HEK293 (cell line): ENCODE measurements around the gene ZNF367.

Experiments used
- CTCF ChIA-PET: fragments of 350-600 bp; formaldehyde crosslinking; extraction: SDS; loops from one replicate; lab custom pipeline; 2021; ENCODE audit warnings: antibody characterized with exemption; lab: Yijun Ruan, JAX
- POLR2A ChIA-PET: fragments of 300-600 bp; formaldehyde crosslinking; extraction: SDS; loops from one replicate; lab custom pipeline; 2020; ENCODE audit warnings: antibody characterized with exemption, inconsistent platforms; lab: Yijun Ruan, JAX
- H3K27ac ChIP-seq: fragments of 200-500 bp; sonication (Bioruptor generic); 2 replicates; pipeline ENCODE4 v1.5.1; 2014; ENCODE audit warnings: low read depth, low read length, control low read depth, inconsistent platforms; ENCODE audit errors: extremely low read depth
- H3K36me3 ChIP-seq, 2 experiments: fragments of 200-500 bp in 1 of 2; sonication (Bioruptor generic) in 1 of 2; 1 replicate in 1 of 2; 2 replicates in 1 of 2; pipeline ENCODE4 v1.5.1; 2014 to 2017; ENCODE audit warnings: inconsistent platforms in 2 of 2, low read length in 2 of 2; ENCODE audit not compliant: control insufficient read depth in 2 of 2, insufficient read depth in 1 of 2
- H3K4me1 ChIP-seq: fragments of 200-500 bp; sonication (Bioruptor generic); 2 replicates; pipeline ENCODE4 v1.5.1; 2014; ENCODE audit warnings: mild to moderate bottlenecking, low read length, inconsistent platforms; ENCODE audit not compliant: control insufficient read depth, insufficient read depth
- H3K4me3 ChIP-seq: 2 replicates; pipeline ENCODE4 v1.5.1; 2011; ENCODE audit warnings: low read depth, mild to moderate bottlenecking, control low read depth, low read length, moderate library complexity
- H3K9me3 ChIP-seq: fragments of 200-500 bp; sonication (Bioruptor generic); 2 replicates; pipeline ENCODE4 v1.5.1; 2014; ENCODE audit warnings: low read depth, low read length, inconsistent platforms; ENCODE audit not compliant: control insufficient read depth, insufficient read depth
- KLF1 ChIP-seq: fragments of 450-650 bp; formaldehyde crosslinking; IDR thresholded peaks from 2 replicates; pipeline ENCODE4 v1.5.1; 2016; ENCODE audit warnings: missing biosample characterization, missing genetic modification characterization
- MEIS1 ChIP-seq: sonication (generic); formaldehyde crosslinking; IDR thresholded peaks from 2 replicates; pipeline ENCODE4 v1.8.1; 2022; ENCODE audit warnings: missing genetic modification reagents, mild to moderate bottlenecking, borderline replicate concordance
- MYNN ChIP-seq: fragments of 450-650 bp; formaldehyde crosslinking; IDR thresholded peaks from 2 replicates; pipeline ENCODE4 v1.5.1; 2016; ENCODE audit warnings: missing biosample characterization, missing genetic modification characterization, borderline replicate concordance
- SP3 ChIP-seq: fragments of 450-650 bp; formaldehyde crosslinking; IDR thresholded peaks from 2 replicates; pipeline ENCODE4 v1.5.1; 2016; ENCODE audit warnings: missing biosample characterization, missing genetic modification characterization
- TRIM28 ChIP-seq: IDR thresholded peaks from 2 replicates; pipeline ENCODE4 v1.6.1; 2011; ENCODE audit warnings: low read length, control low read depth, borderline replicate concordance
- YY1 ChIP-seq: fragments of 450-650 bp; formaldehyde crosslinking; IDR thresholded peaks from 2 replicates; pipeline ENCODE4 v1.5.1; 2018; ENCODE audit warnings: missing biosample characterization, missing genetic modification characterization
- ZBTB20 ChIP-seq: fragments of 450-650 bp; formaldehyde crosslinking; IDR thresholded peaks from 2 replicates; pipeline ENCODE4 v1.5.1; 2016; ENCODE audit warnings: missing biosample characterization, missing genetic modification characterization
- ZBTB21 ChIP-seq: fragments of 450-650 bp; formaldehyde crosslinking; IDR thresholded peaks from 2 replicates; pipeline ENCODE4 v1.5.1; 2017; ENCODE audit warnings: missing biosample characterization, missing genetic modification characterization
- ZBTB7A ChIP-seq: fragments of 450-650 bp; formaldehyde crosslinking; IDR thresholded peaks from 2 replicates; pipeline ENCODE4 v1.5.1; 2016; ENCODE audit warnings: low read depth, missing biosample characterization, missing genetic modification characterization
- ZFP3 ChIP-seq: fragments of 450-650 bp; formaldehyde crosslinking; IDR thresholded peaks from 2 replicates; pipeline ENCODE4 v1.5.1; 2016; ENCODE audit warnings: low read depth, missing biosample characterization, missing genetic modification characterization
- ZFP69B ChIP-seq: fragments of 450-650 bp; formaldehyde crosslinking; IDR thresholded peaks from 2 replicates; pipeline ENCODE4 v1.5.1; 2016; ENCODE audit warnings: missing biosample characterization, missing genetic modification characterization
- ZNF140 ChIP-seq: fragments of 450-650 bp; formaldehyde crosslinking; IDR thresholded peaks from 2 replicates; pipeline ENCODE4 v1.5.1; 2016; ENCODE audit warnings: missing biosample characterization, missing genetic modification characterization
- ZNF169 ChIP-seq: fragments of 450-650 bp; formaldehyde crosslinking; IDR thresholded peaks from 2 replicates; pipeline ENCODE4 v1.5.1; 2016; ENCODE audit warnings: missing biosample characterization, missing genetic modification characterization
- ZNF184 ChIP-seq: fragments of 450-650 bp; IDR thresholded peaks from 2 replicates; pipeline ENCODE4 v1.5.1; 2018; ENCODE audit warnings: missing biosample characterization, mild to moderate bottlenecking, missing genetic modification characterization
- ZNF223 ChIP-seq: fragments of 450-650 bp; formaldehyde crosslinking; IDR thresholded peaks from 2 replicates; pipeline ENCODE4 v1.5.1; 2016; ENCODE audit warnings: missing biosample characterization, missing genetic modification characterization
- ZNF335 ChIP-seq: fragments of 450-650 bp; formaldehyde crosslinking; conservative IDR thresholded peaks from 2 replicates; pipeline ENCODE4 v1.5.1; 2016; ENCODE audit warnings: missing biosample characterization, missing genetic modification characterization
- ZNF341 ChIP-seq: fragments of 450-650 bp; formaldehyde crosslinking; IDR thresholded peaks from 2 replicates; pipeline ENCODE4; 2016; ENCODE audit warnings: low read depth, missing biosample characterization, missing genetic modification characterization
- ZNF404 ChIP-seq: fragments of 450-650 bp; formaldehyde crosslinking; IDR thresholded peaks from 2 replicates; pipeline ENCODE4 v1.5.1; 2017; ENCODE audit warnings: missing biosample characterization, missing genetic modification characterization
- ZNF596 ChIP-seq: fragments of 450-650 bp; IDR thresholded peaks from 2 replicates; pipeline ENCODE4 v1.5.0; 2018; ENCODE audit warnings: missing biosample characterization, mild to moderate bottlenecking, missing genetic modification characterization, moderate library complexity
- ZNF610 ChIP-seq: fragments of 450-650 bp; formaldehyde crosslinking; IDR thresholded peaks from 2 replicates; pipeline ENCODE4 v1.5.1; 2016; ENCODE audit warnings: missing biosample characterization, missing genetic modification characterization, borderline replicate concordance
- ZNF629 ChIP-seq: fragments of 450-650 bp; formaldehyde crosslinking; IDR thresholded peaks from 2 replicates; pipeline ENCODE4 v1.5.1; 2017; ENCODE audit warnings: missing biosample characterization, missing genetic modification characterization
- ZNF660 ChIP-seq: fragments of 450-650 bp; IDR thresholded peaks from 2 replicates; pipeline ENCODE4 v1.5.1; 2018; ENCODE audit warnings: missing biosample characterization, mild to moderate bottlenecking, missing genetic modification characterization
- ZNF677 ChIP-seq: fragments of 450-650 bp; IDR thresholded peaks from 2 replicates; pipeline ENCODE4 v1.5.0; 2018; ENCODE audit warnings: missing biosample characterization, mild to moderate bottlenecking, missing genetic modification characterization, moderate library complexity
- ZSCAN23 ChIP-seq: fragments of 450-650 bp; formaldehyde crosslinking; IDR thresholded peaks from 2 replicates; pipeline ENCODE4 v1.5.1; 2016; ENCODE audit warnings: missing biosample characterization, missing genetic modification characterization
- TF ChIP-seq, protein P1 (sequence below): fragments of 450-650 bp; formaldehyde crosslinking; IDR thresholded peaks from 2 replicates; pipeline ENCODE4 v1.5.1; 2016; ENCODE audit warnings: missing biosample characterization, missing genetic modification characterization, borderline replicate concordance
- TF ChIP-seq, protein P2 (sequence below): sonication (generic); formaldehyde crosslinking; IDR thresholded peaks from 2 replicates; pipeline ENCODE4 v1.8.1; 2022; ENCODE audit warnings: mild to moderate bottlenecking, moderate library complexity, missing genetic modification reagents
- TF ChIP-seq, protein P3 (sequence below): fragments of 450-650 bp; formaldehyde crosslinking; IDR thresholded peaks from 2 replicates; pipeline ENCODE4 v1.5.1; 2016; ENCODE audit warnings: missing biosample characterization, missing genetic modification characterization

Gene ZNF367

DNA sequence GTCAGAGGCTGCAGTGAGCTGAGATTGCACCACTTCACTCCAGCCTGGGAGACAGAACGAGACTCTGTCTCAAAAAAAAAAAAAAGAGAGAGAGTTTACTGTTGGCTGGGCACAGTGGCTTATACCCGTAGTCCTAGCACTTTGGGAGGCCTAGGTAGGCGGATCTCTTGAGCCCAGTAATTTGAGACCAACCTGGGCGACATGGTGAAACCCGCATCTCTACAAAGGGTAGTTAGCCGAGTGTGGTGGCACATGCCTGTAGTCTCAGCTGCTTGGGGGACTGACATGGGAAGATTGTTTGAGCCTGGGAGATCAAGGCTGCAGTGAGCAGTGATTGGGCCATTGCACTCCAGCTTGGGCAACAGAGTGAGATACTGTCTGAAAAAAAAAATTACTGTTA lies 44.4 kb upstream of the ZNF367 start:
- H3K9me3 ChIP-seq, result no peaks in the 10 kb centered on the region
- H3K4me1 ChIP-seq, result 0 out of 2 replicates have a peak, but pooled peaks cover 4% of the 10 kb centered on the region
- H3K27ac ChIP-seq, result no peak overlapping the region
- peaks cover 0 to 23% of the 10 kb centered on the region in 2 experiments for H3K36me3 ChIP-seq
- H3K4me3 ChIP-seq, result no peak overlapping the region
- POLR2A ChIA-PET, result no interaction called here
- TF ChIP-seq ZNF335 (tag by site-specific recombination), result no peak
- no peak for TF ChIP-seq ZNF140 (tag by site-specific recombination)
- no peak for TF ChIP-seq ZNF660
- TF ChIP-seq, protein P1, sequence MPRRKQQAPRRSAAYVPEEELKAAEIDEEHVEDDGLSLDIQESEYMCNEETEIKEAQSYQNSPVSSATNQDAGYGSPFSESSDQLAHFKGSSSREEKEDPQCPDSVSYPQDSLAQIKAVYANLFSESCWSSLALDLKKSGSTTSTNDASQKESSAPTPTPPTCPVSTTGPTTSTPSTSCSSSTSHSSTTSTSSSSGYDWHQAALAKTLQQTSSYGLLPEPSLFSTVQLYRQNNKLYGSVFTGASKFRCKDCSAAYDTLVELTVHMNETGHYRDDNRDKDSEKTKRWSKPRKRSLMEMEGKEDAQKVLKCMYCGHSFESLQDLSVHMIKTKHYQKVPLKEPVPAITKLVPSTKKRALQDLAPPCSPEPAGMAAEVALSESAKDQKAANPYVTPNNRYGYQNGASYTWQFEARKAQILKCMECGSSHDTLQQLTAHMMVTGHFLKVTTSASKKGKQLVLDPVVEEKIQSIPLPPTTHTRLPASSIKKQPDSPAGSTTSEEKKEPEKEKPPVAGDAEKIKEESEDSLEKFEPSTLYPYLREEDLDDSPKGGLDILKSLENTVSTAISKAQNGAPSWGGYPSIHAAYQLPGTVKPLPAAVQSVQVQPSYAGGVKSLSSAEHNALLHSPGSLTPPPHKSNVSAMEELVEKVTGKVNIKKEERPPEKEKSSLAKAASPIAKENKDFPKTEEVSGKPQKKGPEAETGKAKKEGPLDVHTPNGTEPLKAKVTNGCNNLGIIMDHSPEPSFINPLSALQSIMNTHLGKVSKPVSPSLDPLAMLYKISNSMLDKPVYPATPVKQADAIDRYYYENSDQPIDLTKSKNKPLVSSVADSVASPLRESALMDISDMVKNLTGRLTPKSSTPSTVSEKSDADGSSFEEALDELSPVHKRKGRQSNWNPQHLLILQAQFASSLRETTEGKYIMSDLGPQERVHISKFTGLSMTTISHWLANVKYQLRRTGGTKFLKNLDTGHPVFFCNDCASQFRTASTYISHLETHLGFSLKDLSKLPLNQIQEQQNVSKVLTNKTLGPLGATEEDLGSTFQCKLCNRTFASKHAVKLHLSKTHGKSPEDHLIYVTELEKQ (tag by site-specific recombination), result no peak
- no peak for TF ChIP-seq ZBTB7A (tag by site-specific recombination)
- no peak for TF ChIP-seq SP3
- no peak for TF ChIP-seq ZNF629 (tag by site-specific recombination)
- no peak for TF ChIP-seq MYNN (tag by site-specific recombination)
- no peak for TF ChIP-seq ZSCAN23 (tag by site-specific recombination)
- no peak for TF ChIP-seq ZNF223 (tag by site-specific recombination)
- TF ChIP-seq YY1 (tag by site-specific recombination), result no peak
- TF ChIP-seq ZBTB21 (tag by site-specific recombination), result no peak
- no peak for TF ChIP-seq ZNF596 (tag by site-specific recombination)
- TF ChIP-seq ZNF404 (tag by site-specific recombination), result no peak
- no peak for TF ChIP-seq ZNF610 (tag by site-specific recombination)
- no peak for TF ChIP-seq ZNF169
- TF ChIP-seq, all 188 proteins: peak for 0
- CTCF ChIA-PET, result no interaction called here

DNA sequence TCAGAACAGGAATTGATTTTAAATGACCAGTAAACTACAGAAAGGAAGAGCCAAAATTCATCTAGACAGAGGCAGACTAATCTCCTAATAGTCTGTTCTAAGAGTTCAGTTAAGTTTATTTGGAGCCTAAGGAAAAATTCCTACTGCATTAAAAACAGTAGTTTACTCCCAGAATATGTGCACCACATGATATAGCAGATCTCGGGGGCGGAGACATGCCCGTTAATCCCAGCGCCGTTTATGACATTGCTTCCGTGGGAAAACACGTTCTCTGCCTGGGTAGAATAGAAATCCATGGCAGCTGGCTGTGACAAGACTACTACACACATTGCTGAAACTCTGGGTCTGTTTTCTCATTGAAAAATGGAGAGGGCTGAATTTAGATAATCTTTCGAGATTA lies 43.2 kb upstream of the ZNF367 start:
- ChIA-PET POLR2A (no interaction called here), CTCF (interaction anchor here (0.6 kb wide), 1 partner anchor 16 kb away, joined by 3 read pairs; no protein-coding TSS in a partner anchor)
- Histone ChIP-seq H3K9me3 (no peaks in the 10 kb centered on the region), H3K4me3 (no peak overlapping the region), H3K4me1 (0 out of 2 replicates have a peak, but pooled peaks cover 4% of the 10 kb centered on the region), H3K36me3 (peaks cover 0 to 18% of the 10 kb centered on the region in 2 experiments), H3K27ac (no peak overlapping the region)
- no peak for TF ChIP-seq KLF1 (tag by site-specific recombination)
- TF ChIP-seq ZFP69B, result no peak
- no peak for TF ChIP-seq ZNF341 (tag by site-specific recombination)
- TF ChIP-seq, protein P2, sequence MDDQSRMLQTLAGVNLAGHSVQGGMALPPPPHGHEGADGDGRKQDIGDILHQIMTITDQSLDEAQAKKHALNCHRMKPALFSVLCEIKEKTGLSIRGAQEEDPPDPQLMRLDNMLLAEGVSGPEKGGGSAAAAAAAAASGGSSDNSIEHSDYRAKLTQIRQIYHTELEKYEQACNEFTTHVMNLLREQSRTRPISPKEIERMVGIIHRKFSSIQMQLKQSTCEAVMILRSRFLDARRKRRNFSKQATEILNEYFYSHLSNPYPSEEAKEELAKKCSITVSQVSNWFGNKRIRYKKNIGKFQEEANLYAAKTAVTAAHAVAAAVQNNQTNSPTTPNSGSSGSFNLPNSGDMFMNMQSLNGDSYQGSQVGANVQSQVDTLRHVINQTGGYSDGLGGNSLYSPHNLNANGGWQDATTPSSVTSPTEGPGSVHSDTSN (CRISPR knock-in tag), result no peak
- no peak for TF ChIP-seq ZFP3
- no peak for TF ChIP-seq ZNF184 (tag by site-specific recombination)
- TF ChIP-seq ZBTB20 (tag by site-specific recombination), result no peak
- no peak for TF ChIP-seq MEIS1 (CRISPR knock-in tag)
- no peak for TF ChIP-seq TRIM28
- TF ChIP-seq, protein P3, sequence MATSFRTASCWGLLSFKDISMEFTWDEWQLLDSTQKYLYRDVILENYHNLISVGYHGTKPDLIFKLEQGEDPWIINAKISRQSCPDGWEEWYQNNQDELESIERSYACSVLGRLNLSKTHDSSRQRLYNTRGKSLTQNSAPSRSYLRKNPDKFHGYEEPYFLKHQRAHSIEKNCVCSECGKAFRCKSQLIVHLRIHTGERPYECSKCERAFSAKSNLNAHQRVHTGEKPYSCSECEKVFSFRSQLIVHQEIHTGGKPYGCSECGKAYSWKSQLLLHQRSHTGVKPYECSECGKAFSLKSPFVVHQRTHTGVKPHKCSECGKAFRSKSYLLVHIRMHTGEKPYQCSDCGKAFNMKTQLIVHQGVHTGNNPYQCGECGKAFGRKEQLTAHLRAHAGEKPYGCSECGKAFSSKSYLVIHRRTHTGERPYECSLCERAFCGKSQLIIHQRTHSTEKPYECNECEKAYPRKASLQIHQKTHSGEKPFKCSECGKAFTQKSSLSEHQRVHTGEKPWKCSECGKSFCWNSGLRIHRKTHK (tag by site-specific recombination), result no peak
- no peak for TF ChIP-seq ZNF223 (tag by site-specific recombination)
- no peak for TF ChIP-seq ZNF404 (tag by site-specific recombination)
- no peak for TF ChIP-seq ZNF677
